22Rv1 (cell line): ENCODE measurements around the gene C10orf71.

Experiments
- H3K27ac ChIP-seq: fragments of 450-650 bp; 2 replicates; pipeline ENCODE4 v1.5.1; 2017
- ZFX ChIP-seq: fragments of 450-650 bp; IDR thresholded peaks from 2 replicates; pipeline ENCODE4 v1.6.1; 2017; ENCODE audit warnings: antibody characterized with exemption, borderline replicate concordance
- TF ChIP-seq, protein P1 (sequence below): fragments of 450-650 bp; IDR thresholded peaks from 2 replicates; pipeline ENCODE4 v1.5.1; 2017; ENCODE audit warnings: mild to moderate bottlenecking

The C10orf71 gene

DNA sequence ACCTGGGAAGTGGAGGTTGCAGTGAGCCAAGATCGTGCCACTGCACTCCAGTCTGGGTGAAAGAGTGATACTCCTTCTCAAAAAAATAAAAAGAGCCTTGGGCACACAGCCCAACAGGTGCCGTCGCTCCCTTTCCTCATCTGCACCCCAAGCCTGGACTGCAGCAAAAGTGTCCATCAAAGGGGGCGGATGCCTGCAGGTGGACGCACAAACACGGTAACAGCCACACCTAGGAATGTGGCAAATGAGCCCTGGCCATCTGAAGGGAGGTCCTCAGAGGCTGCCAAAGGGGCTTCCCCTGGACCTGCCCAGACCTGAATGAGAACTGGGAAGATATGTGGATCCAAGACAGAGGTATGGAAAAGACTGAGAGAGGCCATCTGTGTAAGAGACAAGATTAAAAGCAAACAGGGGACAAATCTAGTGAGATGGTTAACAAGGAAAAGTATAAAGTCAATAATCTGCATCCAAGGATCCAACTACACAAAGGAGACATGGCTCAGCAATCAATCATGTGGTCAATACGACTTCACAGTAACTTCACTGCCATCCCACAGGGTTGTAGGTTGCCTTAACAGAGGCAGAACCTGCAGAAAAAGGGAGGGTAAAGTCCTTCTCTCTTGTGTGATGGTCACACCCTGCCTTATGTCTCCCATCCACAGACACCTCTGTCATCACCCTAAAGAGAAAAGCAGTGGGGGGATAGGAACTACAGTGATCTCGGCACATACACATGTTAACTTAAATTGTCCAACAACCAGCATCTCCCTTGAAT is 71.5 kb downstream of the C10orf71 start:
- H3K27ac ChIP-seq = no peak overlapping the region
- TF ChIP-seq, protein P1, sequence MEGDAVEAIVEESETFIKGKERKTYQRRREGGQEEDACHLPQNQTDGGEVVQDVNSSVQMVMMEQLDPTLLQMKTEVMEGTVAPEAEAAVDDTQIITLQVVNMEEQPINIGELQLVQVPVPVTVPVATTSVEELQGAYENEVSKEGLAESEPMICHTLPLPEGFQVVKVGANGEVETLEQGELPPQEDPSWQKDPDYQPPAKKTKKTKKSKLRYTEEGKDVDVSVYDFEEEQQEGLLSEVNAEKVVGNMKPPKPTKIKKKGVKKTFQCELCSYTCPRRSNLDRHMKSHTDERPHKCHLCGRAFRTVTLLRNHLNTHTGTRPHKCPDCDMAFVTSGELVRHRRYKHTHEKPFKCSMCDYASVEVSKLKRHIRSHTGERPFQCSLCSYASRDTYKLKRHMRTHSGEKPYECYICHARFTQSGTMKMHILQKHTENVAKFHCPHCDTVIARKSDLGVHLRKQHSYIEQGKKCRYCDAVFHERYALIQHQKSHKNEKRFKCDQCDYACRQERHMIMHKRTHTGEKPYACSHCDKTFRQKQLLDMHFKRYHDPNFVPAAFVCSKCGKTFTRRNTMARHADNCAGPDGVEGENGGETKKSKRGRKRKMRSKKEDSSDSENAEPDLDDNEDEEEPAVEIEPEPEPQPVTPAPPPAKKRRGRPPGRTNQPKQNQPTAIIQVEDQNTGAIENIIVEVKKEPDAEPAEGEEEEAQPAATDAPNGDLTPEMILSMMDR = no peak
- TF ChIP-seq ZFX = no peak

DNA sequence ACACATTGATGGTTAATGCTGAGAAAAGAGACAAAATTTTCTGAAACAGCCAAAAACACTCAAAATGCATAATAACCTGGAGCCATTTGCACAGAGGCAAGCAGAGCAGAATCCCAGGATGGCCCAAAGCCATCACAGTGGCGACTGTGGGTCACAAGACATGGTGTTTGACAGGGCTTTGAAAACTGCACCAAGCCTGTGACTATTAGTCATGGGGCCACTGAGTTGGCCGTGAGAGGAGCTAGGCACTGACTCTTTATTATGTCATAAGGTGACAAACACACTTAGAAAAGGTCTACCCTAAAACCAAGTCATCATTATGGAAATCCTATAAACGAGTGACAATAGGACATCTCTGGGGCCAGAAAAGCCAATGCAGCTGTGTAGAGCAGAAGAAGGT is 73.0 kb downstream of the C10orf71 start:
- TF ChIP-seq, protein P1 = no peak
- TF ChIP-seq ZFX = no peak
- H3K27ac ChIP-seq = no peak overlapping the region

DNA sequence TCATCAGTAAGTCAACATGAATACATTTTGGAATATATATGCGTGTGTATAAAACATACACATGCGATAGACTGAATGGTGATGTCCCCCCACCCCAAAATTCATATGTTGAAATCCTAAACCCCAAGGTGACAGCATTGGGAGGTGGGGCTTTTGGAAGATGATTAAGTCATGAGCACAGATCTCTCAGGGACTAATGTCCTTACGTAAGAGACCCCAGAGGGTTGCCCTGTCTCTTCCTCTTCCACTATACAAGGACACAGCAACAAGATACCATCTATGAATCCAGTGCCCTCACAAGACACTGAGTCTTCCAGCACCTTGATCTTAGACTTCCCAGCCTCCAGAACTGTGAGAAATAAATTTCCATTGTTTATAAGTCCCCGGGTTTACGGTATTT is 74.4 kb downstream of the C10orf71 start:
- TF ChIP-seq, protein P1 = no peak
- no peak for TF ChIP-seq ZFX
- no peak overlapping the region for H3K27ac ChIP-seq

DNA sequence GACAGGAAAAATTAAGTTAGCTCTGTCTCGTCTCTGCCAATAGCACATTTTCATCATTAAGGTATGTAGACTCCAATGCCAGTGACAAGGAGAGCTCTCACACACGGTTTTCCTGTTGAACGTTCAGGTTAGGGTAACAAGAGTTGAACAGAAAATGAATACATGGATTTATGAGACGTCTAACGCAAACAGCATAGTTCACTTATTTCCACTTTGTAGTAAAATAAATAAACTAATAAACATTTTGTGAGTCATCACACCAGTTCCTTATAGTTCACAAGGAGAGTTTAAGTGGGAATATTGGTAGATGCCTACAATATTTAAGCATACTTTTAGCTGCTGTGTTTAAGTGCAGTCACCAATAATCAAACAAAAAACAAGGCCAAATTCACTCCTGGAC is 75.8 kb downstream of the C10orf71 start:
- TF ChIP-seq ZFX = no peak
- TF ChIP-seq, protein P1 = no peak
- H3K27ac ChIP-seq = no peak overlapping the region

DNA sequence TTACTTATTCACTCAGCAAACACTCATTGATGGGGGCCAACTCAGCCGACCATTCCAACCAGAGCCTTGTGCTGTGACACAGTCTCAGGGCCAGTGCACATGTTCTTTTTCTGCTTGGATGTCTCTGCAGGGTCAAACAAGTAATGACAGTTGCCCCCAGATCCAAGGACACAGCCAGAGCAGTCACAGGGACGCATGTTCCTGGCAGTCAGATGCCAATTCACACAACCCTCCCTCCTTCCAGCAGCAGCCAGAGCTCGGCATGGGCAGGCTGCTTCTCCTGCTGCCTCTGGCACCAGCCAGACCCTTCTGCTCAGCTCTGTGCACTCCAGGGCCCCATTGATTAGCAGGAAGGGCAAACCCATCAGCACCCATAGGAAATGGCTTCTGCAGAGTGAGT is 76.6 kb downstream of the C10orf71 start:
- H3K27ac ChIP-seq = no peak overlapping the region
- no peak for TF ChIP-seq ZFX
- TF ChIP-seq, protein P1 = no peak
